GM12878 (cell line): Measurements from ENCODE around the gene DIS3L2. TPM values are rescaled to one million over a fixed set of nuclear protein-coding genes. Genes with fewer than 3 reads are reported as not detected.

Experiments
- ATAC-seq: fragments of 200-7000 bp; cut with Tn5 transposase; 3 replicates; pipeline ENCODE4 v1.9.1; 2020; ENCODE audit warnings: mild to moderate bottlenecking, moderate library complexity
- BruUV-seq: library from RNA; stranded (reverse); fragments of 400-500 nt; replicated peaks from 2 replicates; lab custom pipeline; 2021; lab: Mats Ljungman, UMichigan
- CTCF ChIA-PET: fragments of 300-600 bp; sonication (Branson Sonifier 250); formaldehyde crosslinking; extraction: SDS; loops from one replicate; lab custom pipeline; 2021; ENCODE audit warnings: inconsistent platforms; lab: Yijun Ruan, JAX
- POLR2A ChIA-PET: fragments of 350-600 bp; formaldehyde crosslinking; extraction: SDS; loops from one replicate; lab custom pipeline; 2021; ENCODE audit warnings: inconsistent platforms; lab: Charles Lee
- RAD21 ChIA-PET: fragments of 300-600 bp; sonication (Branson Sonifier 250); formaldehyde crosslinking; loops from one replicate; lab custom pipeline; 2023; ENCODE audit warnings: antibody characterized with exemption; ENCODE audit not compliant: unreplicated experiment; lab: Charles Lee
- SMC1A ChIA-PET: fragments of 300-600 bp; sonication (Branson Sonifier 250); formaldehyde crosslinking; loops from one replicate; lab custom pipeline; 2023; ENCODE audit not compliant: unreplicated experiment, uncharacterized antibody; lab: Charles Lee
- DNase-seq: peaks from one replicate; pipeline ENCODE4 v3.0.0-alpha.2; 2011; ENCODE audit warnings: low read depth, low spot score
- FAIRE-seq: peaks from 3 replicates; lab custom pipeline; 2011; peaks lifted over from hg19 to GRCh38; lab: Jason Lieb, UNC
- H2AFZ ChIP-seq: 2 replicates; pipeline ENCODE4 v1.6.0; 2011; ENCODE audit warnings: low read depth, low read length, control low read depth; ENCODE audit not compliant: control insufficient read depth
- H3K27ac ChIP-seq: 2 replicates; pipeline ENCODE4 v1.5.1; 2011; ENCODE audit warnings: control low read depth; ENCODE audit not compliant: control insufficient read depth, insufficient read depth
- H3K27me3 ChIP-seq, 2 experiments: replicated peaks in 1 of 2; 2 replicates each; pipeline versions ENCODE4 v1.6.0 to v1.6.1; 2011; ENCODE audit warnings: low read length in 1 of 2; ENCODE audit not compliant: control insufficient read depth in 2 of 2, insufficient read depth in 2 of 2
- H3K36me3 ChIP-seq, 2 experiments: 2 replicates each; pipeline ENCODE4 v1.5.1; 2011; ENCODE audit warnings: low read length in 1 of 2; ENCODE audit not compliant: control insufficient read depth in 2 of 2, insufficient read depth in 2 of 2
- H3K4me1 ChIP-seq: 2 replicates; pipeline ENCODE4 v1.6.1; 2011; ENCODE audit warnings: mild to moderate bottlenecking, low read length, moderate library complexity, mixed read lengths; ENCODE audit not compliant: control insufficient read depth, insufficient read depth
- H3K4me2 ChIP-seq: 2 replicates; pipeline ENCODE4 v1.6.0; 2011; ENCODE audit warnings: control low read depth; ENCODE audit not compliant: control insufficient read depth, insufficient read depth
- H3K4me3 ChIP-seq: fragments of 200-600 bp; sonication (generic); 2 replicates; pipeline ENCODE4 v1.5.1; 2016
- H3K79me2 ChIP-seq: 2 replicates; pipeline ENCODE4 v1.6.0; 2011; ENCODE audit warnings: low read length; ENCODE audit not compliant: control insufficient read depth, insufficient read depth
- H3K9ac ChIP-seq: 2 replicates; pipeline ENCODE4 v1.8.0; 2011; ENCODE audit warnings: low read length, control low read depth, mixed read lengths; ENCODE audit not compliant: control insufficient read depth, insufficient read depth
- H3K9me3 ChIP-seq: replicated peaks from 3 replicates; pipeline ENCODE4 v1.5.1; 2011; ENCODE audit warnings: mild to moderate bottlenecking, low read length; ENCODE audit not compliant: control insufficient read depth, insufficient read depth
- H4K20me1 ChIP-seq: 2 replicates; pipeline ENCODE4 v1.6.0; 2011; ENCODE audit not compliant: control insufficient read depth, insufficient read depth
- IRF4 ChIP-seq: IDR thresholded peaks from 2 replicates; pipeline ENCODE4 v1.6.1; 2011; ENCODE audit warnings: low read depth, low read length
- KAT2A ChIP-seq: conservative IDR thresholded peaks from 2 replicates; pipeline ENCODE4 v1.6.1; 2011; ENCODE audit warnings: low read depth, low read length; ENCODE audit not compliant: control insufficient read depth
- MYC ChIP-seq: IDR thresholded peaks from 2 replicates; pipeline ENCODE4 v1.6.1; 2011; ENCODE audit warnings: mild to moderate bottlenecking, low read length, moderate library complexity, inconsistent platforms; ENCODE audit not compliant: insufficient read depth, insufficient replicate concordance, insufficient read length, severe bottlenecking
- POLR2A ChIP-seq: IDR thresholded peaks from 2 replicates; pipeline ENCODE4 v1.6.1; 2011; ENCODE audit warnings: low read depth, mild to moderate bottlenecking, low read length
- POLR2AphosphoS2 ChIP-seq: IDR thresholded peaks from 2 replicates; pipeline ENCODE4 v1.6.1; 2011; ENCODE audit warnings: low read depth, mild to moderate bottlenecking, low read length, improper control_type of control experiment, moderate library complexity
- RCOR1 ChIP-seq: conservative IDR thresholded peaks from 2 replicates; pipeline ENCODE4 v1.6.1; 2012; ENCODE audit warnings: low read depth, low read length, improper control_type of control experiment
- TCF12 ChIP-seq: IDR thresholded peaks from 2 replicates; pipeline ENCODE4 v1.6.1; 2011; ENCODE audit warnings: low read depth, mild to moderate bottlenecking, low read length
- TCF7 ChIP-seq: IDR thresholded peaks from 2 replicates; pipeline ENCODE4 v1.6.1; 2014; ENCODE audit warnings: antibody characterized with exemption, borderline replicate concordance
- ZZZ3 ChIP-seq: IDR thresholded peaks from 2 replicates; pipeline ENCODE4 v1.6.1; 2011; ENCODE audit warnings: low read depth; ENCODE audit not compliant: control insufficient read depth, insufficient read length
- WGBS: methylation state at CpG from one replicate; pipeline ENCODE4 v1.1.6; 2016; ENCODE audit warnings: low lambda C conversion rate; ENCODE audit not compliant: insufficient replicate concordance, insufficient coverage; ENCODE audit errors: missing lambda C conversion rate; 5-methylcytosine and 5-hydroxymethylcytosine counted together
- in situ Hi-C: fragments of 300-500 bp; cut with MboI; formaldehyde crosslinking; loops from 9 replicates; pipeline ENCODE4 v1.14.3; 2018; ENCODE audit warnings: mixed read lengths
- intact Hi-C: fragments of 100-400 bp; cut with micrococcal nuclease; formaldehyde crosslinking; loops from one replicate; pipeline ENCODE4 v1.14.2; 2022; ENCODE audit not compliant: unreplicated experiment
- polyA plus RNA-seq, 11 experiments: library from polyadenylated mRNA; depleted of rRNA in 4 of 11; unstranded in 6 of 11; stranded (reverse) in 5 of 11; fragments of >200 nt; fragmentation: Nextera tagmentation in 4 of 11; fragmentation: Illumina TruSeq in 1 of 11; extraction: Ambion mirVana in 4 of 11; extraction: Trizol in 1 of 11; gene quantifications; 1 replicate in 1 of 11; 2 replicates in 10 of 11; pipeline versions ENCODE4 v1.2.1 to v1.2.3, GENCODE V29; 2011 to 2016; ENCODE audit warnings: inconsistent platforms in 2 of 11, missing spikeins in 2 of 11, low read depth in 1 of 11
- total RNA-seq, 4 experiments: library from RNA; depleted of rRNA in 3 of 4; stranded (reverse); fragments of >200 nt in 3 of 4; fragmentation: Illumina TruSeq in 1 of 4; extraction: Trizol in 1 of 4; gene quantifications; 2 replicates each; pipeline versions ENCODE4 v1.2.1 to v1.2.3, GENCODE V29; 2013 to 2021
- TF ChIP-seq, protein P1 (sequence below): IDR thresholded peaks from 2 replicates; pipeline ENCODE4 v1.6.1; 2011; ENCODE audit warnings: borderline replicate concordance, low read depth, mild to moderate bottlenecking, moderate library complexity, mixed read lengths, low read length; ENCODE audit not compliant: insufficient read depth; ENCODE audit errors: extremely low read length
- TF ChIP-seq, protein P2 (sequence below): IDR thresholded peaks from 2 replicates; pipeline ENCODE4 v1.6.1; 2012; ENCODE audit warnings: low read depth, low read length, improper control_type of control experiment
- TF ChIP-seq, protein P3 (sequence below): fragments of 450-650 bp; formaldehyde crosslinking; IDR thresholded peaks from 2 replicates; pipeline ENCODE4 v1.4.0; 2020; ENCODE audit warnings: mild to moderate bottlenecking, moderate library complexity
- TF ChIP-seq, protein P4 (sequence below): fragments of 450-650 bp; IDR thresholded peaks from 2 replicates; pipeline ENCODE4 v1.6.1; 2017; ENCODE audit warnings: mild to moderate bottlenecking, moderate library complexity

The DIS3L2 gene
- total and polyA plus RNA-seq, 10 of the 15 experiments (the other 5 are each of a cell fraction or from before 2014, with no cell fraction given) = 3.5 to 27.1 (median 16.0) TPM

DNA sequence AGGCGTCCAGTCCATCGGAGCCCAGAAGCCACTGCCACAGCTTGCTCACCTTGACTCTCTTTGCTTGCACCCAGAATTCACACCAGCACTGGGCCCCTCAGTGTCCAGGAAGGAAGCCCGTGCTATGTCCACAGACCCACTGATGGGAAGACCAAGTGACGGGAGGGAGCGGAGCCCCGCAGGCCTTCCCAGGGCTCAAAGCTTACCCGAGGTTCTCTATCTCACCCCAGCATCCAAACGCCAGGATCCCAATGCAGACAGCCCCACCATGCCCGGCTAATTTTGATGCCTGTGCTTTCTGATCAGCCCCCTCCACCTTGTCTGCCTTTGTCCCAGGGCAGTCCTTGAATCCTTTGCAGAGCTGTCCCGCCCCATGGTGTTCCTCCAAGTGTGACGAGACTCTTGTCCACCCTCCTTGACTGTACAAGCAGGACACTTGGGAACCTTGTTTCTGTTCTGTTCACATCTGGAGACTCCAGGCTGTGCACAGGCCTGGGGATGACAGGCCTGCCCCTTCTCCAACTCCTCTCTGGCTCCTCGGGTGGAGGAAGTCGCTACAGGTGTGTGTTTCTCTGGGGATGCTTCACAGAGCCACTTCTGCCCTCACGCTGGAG lies 47.3 kb upstream of the DIS3L2 start:
- H3K9me3 ChIP-seq = no peaks in the 10 kb centered on the region
- DNase-seq (no peak), FAIRE-seq (no peak), ATAC-seq (no peak)
- no peaks in the 10 kb centered on the region for H3K4me1 ChIP-seq
- WGBS = 46% methylated on average over 14 of the region's 14 CpGs
- no TSS peak for BruUV-seq
- TF ChIP-seq KAT2A (no peak), POLR2AphosphoS2 (no peak), RCOR1 (no peak), TCF7 (no peak), ZZZ3 (no peak), TCF12 (no peak), MYC (no peak), POLR2A (no peak), IRF4 (no peak)
- TF ChIP-seq, protein P1, sequence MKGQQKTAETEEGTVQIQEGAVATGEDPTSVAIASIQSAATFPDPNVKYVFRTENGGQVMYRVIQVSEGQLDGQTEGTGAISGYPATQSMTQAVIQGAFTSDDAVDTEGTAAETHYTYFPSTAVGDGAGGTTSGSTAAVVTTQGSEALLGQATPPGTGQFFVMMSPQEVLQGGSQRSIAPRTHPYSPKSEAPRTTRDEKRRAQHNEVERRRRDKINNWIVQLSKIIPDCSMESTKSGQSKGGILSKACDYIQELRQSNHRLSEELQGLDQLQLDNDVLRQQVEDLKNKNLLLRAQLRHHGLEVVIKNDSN = no peak
- TF ChIP-seq, protein P2, sequence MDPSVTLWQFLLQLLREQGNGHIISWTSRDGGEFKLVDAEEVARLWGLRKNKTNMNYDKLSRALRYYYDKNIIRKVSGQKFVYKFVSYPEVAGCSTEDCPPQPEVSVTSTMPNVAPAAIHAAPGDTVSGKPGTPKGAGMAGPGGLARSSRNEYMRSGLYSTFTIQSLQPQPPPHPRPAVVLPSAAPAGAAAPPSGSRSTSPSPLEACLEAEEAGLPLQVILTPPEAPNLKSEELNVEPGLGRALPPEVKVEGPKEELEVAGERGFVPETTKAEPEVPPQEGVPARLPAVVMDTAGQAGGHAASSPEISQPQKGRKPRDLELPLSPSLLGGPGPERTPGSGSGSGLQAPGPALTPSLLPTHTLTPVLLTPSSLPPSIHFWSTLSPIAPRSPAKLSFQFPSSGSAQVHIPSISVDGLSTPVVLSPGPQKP = no peak
- TF ChIP-seq, protein P3, sequence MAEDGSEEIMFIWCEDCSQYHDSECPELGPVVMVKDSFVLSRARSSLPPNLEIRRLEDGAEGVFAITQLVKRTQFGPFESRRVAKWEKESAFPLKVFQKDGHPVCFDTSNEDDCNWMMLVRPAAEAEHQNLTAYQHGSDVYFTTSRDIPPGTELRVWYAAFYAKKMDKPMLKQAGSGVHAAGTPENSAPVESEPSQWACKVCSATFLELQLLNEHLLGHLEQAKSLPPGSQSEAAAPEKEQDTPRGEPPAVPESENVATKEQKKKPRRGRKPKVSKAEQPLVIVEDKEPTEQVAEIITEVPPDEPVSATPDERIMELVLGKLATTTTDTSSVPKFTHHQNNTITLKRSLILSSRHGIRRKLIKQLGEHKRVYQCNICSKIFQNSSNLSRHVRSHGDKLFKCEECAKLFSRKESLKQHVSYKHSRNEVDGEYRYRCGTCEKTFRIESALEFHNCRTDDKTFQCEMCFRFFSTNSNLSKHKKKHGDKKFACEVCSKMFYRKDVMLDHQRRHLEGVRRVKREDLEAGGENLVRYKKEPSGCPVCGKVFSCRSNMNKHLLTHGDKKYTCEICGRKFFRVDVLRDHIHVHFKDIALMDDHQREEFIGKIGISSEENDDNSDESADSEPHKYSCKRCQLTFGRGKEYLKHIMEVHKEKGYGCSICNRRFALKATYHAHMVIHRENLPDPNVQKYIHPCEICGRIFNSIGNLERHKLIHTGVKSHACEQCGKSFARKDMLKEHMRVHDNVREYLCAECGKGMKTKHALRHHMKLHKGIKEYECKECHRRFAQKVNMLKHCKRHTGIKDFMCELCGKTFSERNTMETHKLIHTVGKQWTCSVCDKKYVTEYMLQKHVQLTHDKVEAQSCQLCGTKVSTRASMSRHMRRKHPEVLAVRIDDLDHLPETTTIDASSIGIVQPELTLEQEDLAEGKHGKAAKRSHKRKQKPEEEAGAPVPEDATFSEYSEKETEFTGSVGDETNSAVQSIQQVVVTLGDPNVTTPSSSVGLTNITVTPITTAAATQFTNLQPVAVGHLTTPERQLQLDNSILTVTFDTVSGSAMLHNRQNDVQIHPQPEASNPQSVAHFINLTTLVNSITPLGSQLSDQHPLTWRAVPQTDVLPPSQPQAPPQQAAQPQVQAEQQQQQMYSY (CRISPR knock-in tag) = no peak
- TF ChIP-seq, protein P4, sequence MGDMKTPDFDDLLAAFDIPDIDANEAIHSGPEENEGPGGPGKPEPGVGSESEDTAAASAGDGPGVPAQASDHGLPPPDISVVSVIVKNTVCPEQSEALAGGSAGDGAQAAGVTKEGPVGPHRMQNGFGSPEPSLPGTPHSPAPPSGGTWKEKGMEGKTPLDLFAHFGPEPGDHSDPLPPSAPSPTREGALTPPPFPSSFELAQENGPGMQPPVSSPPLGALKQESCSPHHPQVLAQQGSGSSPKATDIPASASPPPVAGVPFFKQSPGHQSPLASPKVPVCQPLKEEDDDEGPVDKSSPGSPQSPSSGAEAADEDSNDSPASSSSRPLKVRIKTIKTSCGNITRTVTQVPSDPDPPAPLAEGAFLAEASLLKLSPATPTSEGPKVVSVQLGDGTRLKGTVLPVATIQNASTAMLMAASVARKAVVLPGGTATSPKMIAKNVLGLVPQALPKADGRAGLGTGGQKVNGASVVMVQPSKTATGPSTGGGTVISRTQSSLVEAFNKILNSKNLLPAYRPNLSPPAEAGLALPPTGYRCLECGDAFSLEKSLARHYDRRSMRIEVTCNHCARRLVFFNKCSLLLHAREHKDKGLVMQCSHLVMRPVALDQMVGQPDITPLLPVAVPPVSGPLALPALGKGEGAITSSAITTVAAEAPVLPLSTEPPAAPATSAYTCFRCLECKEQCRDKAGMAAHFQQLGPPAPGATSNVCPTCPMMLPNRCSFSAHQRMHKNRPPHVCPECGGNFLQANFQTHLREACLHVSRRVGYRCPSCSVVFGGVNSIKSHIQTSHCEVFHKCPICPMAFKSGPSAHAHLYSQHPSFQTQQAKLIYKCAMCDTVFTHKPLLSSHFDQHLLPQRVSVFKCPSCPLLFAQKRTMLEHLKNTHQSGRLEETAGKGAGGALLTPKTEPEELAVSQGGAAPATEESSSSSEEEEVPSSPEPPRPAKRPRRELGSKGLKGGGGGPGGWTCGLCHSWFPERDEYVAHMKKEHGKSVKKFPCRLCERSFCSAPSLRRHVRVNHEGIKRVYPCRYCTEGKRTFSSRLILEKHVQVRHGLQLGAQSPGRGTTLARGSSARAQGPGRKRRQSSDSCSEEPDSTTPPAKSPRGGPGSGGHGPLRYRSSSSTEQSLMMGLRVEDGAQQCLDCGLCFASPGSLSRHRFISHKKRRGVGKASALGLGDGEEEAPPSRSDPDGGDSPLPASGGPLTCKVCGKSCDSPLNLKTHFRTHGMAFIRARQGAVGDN = no peak
- no peaks in the 10 kb centered on the region for H4K20me1 ChIP-seq
- POLR2A ChIA-PET = no interaction called here
- intact Hi-C loops = no loop called here
- H3K4me2 ChIP-seq = no peak overlapping the region
- no peak overlapping the region for H3K4me3 ChIP-seq
- H3K36me3 ChIP-seq = no peaks in the 10 kb centered on the region
- H2AFZ ChIP-seq = no peak overlapping the region
- no peaks in the 10 kb centered on the region; a peak in 1 of 4 replicates for H3K27me3 ChIP-seq
- CTCF ChIA-PET = no interaction called here
- RAD21 ChIA-PET = no interaction called here
- SMC1A ChIA-PET = no interaction called here
- H3K27ac ChIP-seq = no peak overlapping the region
- H3K79me2 ChIP-seq = no peaks in the 10 kb centered on the region
- no peak overlapping the region for H3K9ac ChIP-seq
- in situ Hi-C loops = no loop called here
